RWPE1 (cell line): ENCODE results near the gene BCL2L1.

ENCODE experiments used
- CTCF ChIA-PET: fragments of 350-600 bp; sonication (Branson Sonifier 250); formaldehyde crosslinking; extraction: SDS; loops from one replicate; lab custom pipeline; 2021; lab: Yijun Ruan, JAX
- POLR2A ChIA-PET: fragments of 400-600 bp; formaldehyde crosslinking; extraction: SDS; loops from one replicate; lab custom pipeline; 2020; ENCODE audit warnings: antibody characterized with exemption; ENCODE audit not compliant: low non-redundant PET; lab: Yijun Ruan, JAX
- DNase-seq: peaks from one replicate; pipeline ENCODE4 v3.0.0; 2012; ENCODE audit warnings: low spot score
- H3K27ac ChIP-seq: fragments of 450-650 bp; 2 replicates; pipeline ENCODE4 v1.5.1; 2017
- TF ChIP-seq, protein P1 (sequence below): fragments of 450-650 bp; conservative IDR thresholded peaks from 2 replicates; pipeline ENCODE4 v1.5.1; 2017; ENCODE audit warnings: low read depth, mild to moderate bottlenecking

BCL2L1 gene

DNA sequence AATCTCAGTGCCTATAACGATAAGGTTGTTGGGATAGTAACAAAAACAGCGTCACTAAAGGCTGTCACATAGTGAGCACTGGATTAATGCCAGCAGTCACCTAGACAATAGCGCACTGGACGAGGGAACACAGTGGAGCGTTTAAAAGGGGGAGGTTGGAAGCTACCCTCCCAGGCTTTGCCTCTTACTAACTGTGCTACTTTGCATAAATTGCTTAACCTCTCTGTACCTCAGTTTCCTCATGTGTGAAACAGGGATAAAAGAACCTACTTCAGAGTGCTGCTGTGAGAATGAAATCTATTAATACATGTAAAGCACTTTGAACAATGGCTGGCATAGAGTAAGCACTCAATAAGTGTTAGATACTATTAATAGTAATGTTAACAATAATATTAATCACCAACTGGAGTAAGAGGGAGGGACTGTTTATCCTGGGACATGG is 10.5 kb downstream of the BCL2L1 start:
- ChIA-PET POLR2A (interaction anchor here (0.5 to 1.6 kb wide), 3 partner anchors 8 to 53 kb away, joined by 3 to 6 read pairs (median 4); no protein-coding TSS in a partner anchor), CTCF (interaction anchor here (0.6 to 2.8 kb wide), 3 partner anchors 11 to 99 kb away, joined by 4 to 16 read pairs (median 6); partner anchors contain the start of gene BCL2L1)
- DNase-seq, result no peak
- TF ChIP-seq, protein P1, sequence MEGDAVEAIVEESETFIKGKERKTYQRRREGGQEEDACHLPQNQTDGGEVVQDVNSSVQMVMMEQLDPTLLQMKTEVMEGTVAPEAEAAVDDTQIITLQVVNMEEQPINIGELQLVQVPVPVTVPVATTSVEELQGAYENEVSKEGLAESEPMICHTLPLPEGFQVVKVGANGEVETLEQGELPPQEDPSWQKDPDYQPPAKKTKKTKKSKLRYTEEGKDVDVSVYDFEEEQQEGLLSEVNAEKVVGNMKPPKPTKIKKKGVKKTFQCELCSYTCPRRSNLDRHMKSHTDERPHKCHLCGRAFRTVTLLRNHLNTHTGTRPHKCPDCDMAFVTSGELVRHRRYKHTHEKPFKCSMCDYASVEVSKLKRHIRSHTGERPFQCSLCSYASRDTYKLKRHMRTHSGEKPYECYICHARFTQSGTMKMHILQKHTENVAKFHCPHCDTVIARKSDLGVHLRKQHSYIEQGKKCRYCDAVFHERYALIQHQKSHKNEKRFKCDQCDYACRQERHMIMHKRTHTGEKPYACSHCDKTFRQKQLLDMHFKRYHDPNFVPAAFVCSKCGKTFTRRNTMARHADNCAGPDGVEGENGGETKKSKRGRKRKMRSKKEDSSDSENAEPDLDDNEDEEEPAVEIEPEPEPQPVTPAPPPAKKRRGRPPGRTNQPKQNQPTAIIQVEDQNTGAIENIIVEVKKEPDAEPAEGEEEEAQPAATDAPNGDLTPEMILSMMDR, result no peak
- peak overlapping the region; percentile 97 for H3K27ac ChIP-seq

GRCh38 chr20:31711179-31712111 is 11.2 kb downstream of the BCL2L1 start:
- DNase-seq, result no peak
- CTCF ChIA-PET, result interaction anchor here (0.6 to 2.8 kb wide), 6 partner anchors 11 to 99 kb away, joined by 3 to 16 read pairs (median 4); partner anchors contain the start of gene BCL2L1
- POLR2A ChIA-PET, result interaction anchor here (0.5 to 1.5 kb wide), 4 partner anchors 9 to 52 kb away, joined by 3 to 4 read pairs (median 4); no protein-coding TSS in a partner anchor
- H3K27ac ChIP-seq, result peak overlapping the region; percentile 93; the same call in 1 of the 2 replicates
- TF ChIP-seq, protein P1, result no peak

GRCh38 chr20:31710423-31711108 is 12.1 kb downstream of the BCL2L1 start:
- POLR2A ChIA-PET, result interaction anchor here (0.6 to 1.5 kb wide), 5 partner anchors 10 to 115 kb away, joined by 3 to 5 read pairs (median 4); partner anchors contain the start of gene BCL2L1
- peak overlapping the region; percentile 93 for H3K27ac ChIP-seq
- peak; percentile 96 for DNase-seq
- CTCF ChIA-PET, result interaction anchor here (1.0 to 1.2 kb wide), 3 partner anchors 12 to 49 kb away, joined by 3 read pairs; partner anchors contain the start of gene BCL2L1
- TF ChIP-seq, protein P1, result no peak

GRCh38 chr20:31709939-31710338 is 12.7 kb downstream of the BCL2L1 start:
- H3K27ac ChIP-seq, result peak overlapping the region; percentile 93
- CTCF ChIA-PET, result interaction anchor here (1.1 kb wide), 1 partner anchor 13 kb away, joined by 3 read pairs; the partner anchor contains the start of gene BCL2L1
- POLR2A ChIA-PET, result interaction anchor here (0.9 kb wide), 3 partner anchors 9 to 49 kb away, joined by 3 to 5 read pairs (median 4); partner anchors contain the start of gene BCL2L1
- DNase-seq, result no peak
- TF ChIP-seq, protein P1, result no peak

- no peak for DNase-seq
- CTCF ChIA-PET, result interaction anchor here (0.5 to 1.1 kb wide), 3 partner anchors 47 to 776 kb away, joined by 4 to 6 read pairs (median 4); no protein-coding TSS in a partner anchor
- TF ChIP-seq, protein P1, result no peak
- POLR2A ChIA-PET, result interaction anchor here (0.6 kb wide), 1 partner anchor 9 kb away, joined by 4 read pairs; no protein-coding TSS in a partner anchor
- peak overlapping the region; percentile 93 for H3K27ac ChIP-seq
Measured at GRCh38 chr20:31708736-31709534, 13.7 kb downstream of the BCL2L1 start.
